Neutrophil (primary cell): ENCODE measurements around the gene CLPX.

Experiments
- H3K27ac ChIP-seq: fragments of 200-600 bp; sonication (generic); 2 replicates; pipeline ENCODE4 v1.5.1; 2016; ENCODE audit warnings: mild to moderate bottlenecking, moderate library complexity
- H3K27me3 ChIP-seq: fragments of 200-600 bp; sonication (generic); 2 replicates; pipeline ENCODE4 v1.6.0; 2016; ENCODE audit warnings: mild to moderate bottlenecking
- H3K36me3 ChIP-seq: fragments of 200-600 bp; sonication (generic); 2 replicates; pipeline ENCODE4 v1.5.1; 2017
- H3K4me1 ChIP-seq, 2 experiments: fragments of 200-600 bp in 1 of 2; sonication (generic) in 1 of 2; 1 replicate in 1 of 2; 2 replicates in 1 of 2; pipeline versions ENCODE4 v1.5.1 to v1.6.1; 2013 to 2016; ENCODE audit warnings: low read depth in 1 of 2, low read length in 1 of 2, mild to moderate bottlenecking in 1 of 2, moderate library complexity in 1 of 2; ENCODE audit not compliant: control insufficient read depth in 1 of 2, insufficient read depth in 1 of 2
- H3K4me3 ChIP-seq, 2 experiments: fragments of 200-600 bp in 1 of 2; sonication (generic) in 1 of 2; 1 replicate in 1 of 2; 2 replicates in 1 of 2; pipeline ENCODE4 v1.5.1; 2013 to 2016; ENCODE audit warnings: low read depth in 1 of 2, low read length in 1 of 2, mild to moderate bottlenecking in 1 of 2, moderate library complexity in 1 of 2
- H3K9me3 ChIP-seq: fragments of 200-600 bp; sonication (generic); 2 replicates; pipeline ENCODE4 v1.5.1; 2016
- CTCF ChIP-seq: fragments of 200-600 bp; sonication (generic); IDR thresholded peaks from 2 replicates; pipeline ENCODE4 v1.5.1; 2016; ENCODE audit warnings: antibody characterized with exemption

Gene CLPX

DNA sequence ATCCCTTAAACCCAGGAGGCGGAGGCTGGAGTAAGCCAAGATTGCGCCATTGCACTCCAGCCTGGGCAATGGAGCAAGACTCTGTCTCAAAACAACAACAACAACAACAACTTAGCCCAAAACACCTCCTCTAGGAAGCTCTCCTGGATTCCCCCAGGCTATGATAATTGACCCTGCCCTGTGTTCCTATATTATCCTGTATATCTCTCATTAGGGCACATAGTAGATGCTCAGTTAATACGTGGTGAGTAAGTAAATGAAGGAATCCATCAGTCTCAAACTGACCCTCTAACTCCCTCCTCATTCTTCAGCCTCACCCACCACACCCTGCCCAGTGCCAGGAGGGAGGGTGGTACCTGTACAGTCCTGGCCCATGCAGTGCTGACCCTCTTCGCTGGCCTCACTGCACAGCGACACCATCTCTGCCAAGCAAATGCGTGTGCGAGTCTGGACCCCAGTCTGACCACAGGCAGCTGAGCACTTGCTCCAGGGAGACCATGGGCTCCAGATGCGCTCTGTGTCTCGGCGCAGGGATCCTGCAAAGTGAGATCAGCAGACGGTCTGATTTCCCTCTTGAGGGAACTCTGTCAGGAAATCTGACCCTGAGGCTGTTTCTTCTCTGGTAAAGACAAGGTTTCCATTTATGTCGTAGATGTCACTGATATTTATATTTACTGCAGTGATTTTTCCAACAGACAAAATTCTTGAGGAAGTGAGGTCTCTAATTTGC is 20.0 kb upstream of the CLPX start:
- no peak overlapping the region for H3K4me3 ChIP-seq
- H3K9me3 ChIP-seq, result no peaks in the 10 kb centered on the region
- H3K27ac ChIP-seq, result no peak overlapping the region
- no peaks in the 10 kb centered on the region for H3K4me1 ChIP-seq
- H3K36me3 ChIP-seq, result no peaks in the 10 kb centered on the region
- no peaks in the 10 kb centered on the region for H3K27me3 ChIP-seq
- no peak for TF ChIP-seq CTCF

GRCh38 chr15:65204236-65204930 is 19.2 kb upstream of the CLPX start:
- Histone ChIP-seq H3K36me3 (no peaks in the 10 kb centered on the region), H3K4me3 (no peak overlapping the region), H3K9me3 (no peaks in the 10 kb centered on the region), H3K27me3 (peaks cover 4% of the 10 kb centered on the region), H3K4me1 (no peaks in the 10 kb centered on the region), H3K27ac (no peak overlapping the region)
- no peak for TF ChIP-seq CTCF

DNA sequence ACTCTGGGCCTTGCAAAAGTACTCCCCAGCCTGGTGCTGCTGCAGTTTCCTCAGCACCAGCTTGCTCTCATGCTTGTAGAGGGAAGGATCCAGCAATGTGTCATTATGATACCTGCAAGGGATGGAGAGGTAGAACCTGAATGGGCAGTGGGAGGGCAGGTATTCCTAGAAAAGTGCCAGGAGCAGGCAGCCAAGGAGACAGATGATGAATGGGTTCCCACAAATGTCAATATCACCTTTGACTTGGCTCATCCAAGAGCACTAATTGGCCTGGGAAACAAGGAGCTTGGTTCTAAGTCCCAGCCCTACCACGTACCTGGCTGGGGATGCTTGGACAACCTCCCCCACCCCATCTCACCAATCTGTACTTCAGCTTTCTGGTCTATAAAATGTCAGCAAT is 16.8 kb upstream of the CLPX start:
- TF ChIP-seq CTCF, result no peak
- H3K4me1 ChIP-seq, result no peaks in the 10 kb centered on the region
- no peaks in the 10 kb centered on the region for H3K36me3 ChIP-seq
- H3K27me3 ChIP-seq, result peaks cover 8% of the 10 kb centered on the region
- no peaks in the 10 kb centered on the region for H3K9me3 ChIP-seq
- no peak overlapping the region for H3K4me3 ChIP-seq
- no peak overlapping the region for H3K27ac ChIP-seq

- Histone ChIP-seq H3K9me3 (no peaks in the 10 kb centered on the region), H3K4me3 (no peak overlapping the region), H3K36me3 (no peaks in the 10 kb centered on the region), H3K27me3 (peaks cover 8% of the 10 kb centered on the region), H3K27ac (no peak overlapping the region), H3K4me1 (no peaks in the 10 kb centered on the region)
- no peak for TF ChIP-seq CTCF
Observed at GRCh38 chr15:65198571-65198970, 13.4 kb upstream of the CLPX start.

DNA sequence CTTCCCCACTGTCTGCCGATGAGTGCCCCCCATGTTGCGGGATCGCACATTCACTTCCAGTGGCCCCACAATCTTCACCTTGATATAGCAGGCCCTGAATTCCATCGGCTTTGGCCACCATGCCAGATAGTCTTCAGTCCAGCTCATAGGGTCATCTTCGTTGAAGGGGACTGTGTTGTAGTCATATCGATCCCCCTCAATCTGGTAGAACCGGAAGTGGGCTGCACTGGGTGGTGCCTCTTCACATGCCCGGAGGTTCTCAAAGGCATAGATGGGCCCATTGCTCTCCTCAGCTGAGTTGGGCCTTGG is 12.1 kb upstream of the CLPX start:
- H3K36me3 ChIP-seq, result no peaks in the 10 kb centered on the region
- H3K27me3 ChIP-seq, result peaks cover 8% of the 10 kb centered on the region
- H3K4me1 ChIP-seq, result no peaks in the 10 kb centered on the region
- no peaks in the 10 kb centered on the region for H3K9me3 ChIP-seq
- TF ChIP-seq CTCF, result no peak
- H3K27ac ChIP-seq, result no peak overlapping the region
- no peak overlapping the region for H3K4me3 ChIP-seq
